PFSK-1 (cell line): Measurements from ENCODE around the gene TMC4.

Experiments
- POLR2AphosphoS5 ChIP-seq: IDR thresholded peaks from 2 replicates; pipeline ENCODE4 v1.6.1; 2012; ENCODE audit warnings: low read depth, mild to moderate bottlenecking, control low read depth, low read length, moderate library complexity
- SIN3A ChIP-seq: IDR thresholded peaks from 2 replicates; pipeline ENCODE4 v1.6.1; 2012; ENCODE audit warnings: mild to moderate bottlenecking, low read length, moderate library complexity, borderline replicate concordance; ENCODE audit not compliant: insufficient read depth

DNA sequence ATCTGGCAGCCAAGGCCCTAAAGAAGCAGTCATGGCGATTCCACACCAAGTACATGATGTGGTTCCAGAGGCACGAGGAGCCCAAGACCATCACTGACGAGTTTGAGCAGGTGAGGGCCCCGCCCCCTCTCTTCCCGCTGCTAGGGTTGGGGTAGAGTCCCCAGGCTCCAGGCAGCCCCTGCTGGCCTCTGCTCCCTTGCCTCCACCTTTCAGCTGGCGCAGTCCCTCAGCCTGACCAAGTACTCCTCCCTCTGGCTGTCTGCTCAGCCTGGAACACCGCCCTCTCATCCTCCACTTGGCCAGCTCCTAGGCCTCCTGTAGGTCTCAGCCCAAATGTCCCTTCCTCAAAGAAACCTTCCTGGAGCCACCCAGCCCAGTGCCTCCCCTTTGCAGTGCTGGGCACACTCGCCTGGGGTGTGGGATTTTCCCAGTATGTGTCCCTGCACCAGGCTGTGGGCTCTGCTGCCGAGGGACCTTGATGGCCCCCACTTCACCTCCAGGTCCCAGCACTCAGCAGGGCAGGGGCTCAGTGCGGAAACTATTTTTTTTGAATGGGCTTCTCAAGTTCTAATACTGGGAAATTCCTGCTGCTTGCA is 19.1 kb downstream of the TMC4 start:
- no peak; the same call in 1 of the 2 replicates for TF ChIP-seq POLR2AphosphoS5
- no peak for TF ChIP-seq SIN3A
